Astrocyte (in vitro differentiated cells and primary cell): ENCODE measurements around the gene CNNM2. TPM values are rescaled to one million over a fixed set of nuclear protein-coding genes. Genes with fewer than 3 reads are reported as not detected.

Experiments
- DNase-seq: peaks from one replicate; pipeline ENCODE4 v3.0.0-alpha.2; 2010; ENCODE audit warnings: low read depth
- FAIRE-seq: peaks from 2 replicates; lab custom pipeline; 2011; peaks lifted over from hg19 to GRCh38; lab: Jason Lieb, UNC
- H2AFZ ChIP-seq: 2 replicates; pipeline ENCODE4 v1.6.0; 2012; ENCODE audit warnings: low read depth, low read length, inconsistent platforms
- H3K27ac ChIP-seq: 2 replicates; pipeline ENCODE4 v1.5.1; 2011; ENCODE audit warnings: low read depth, low read length, inconsistent platforms
- H3K27me3 ChIP-seq: 2 replicates; pipeline ENCODE4 v1.6.0; 2011; ENCODE audit warnings: low read length, inconsistent platforms; ENCODE audit not compliant: insufficient read depth
- H3K36me3 ChIP-seq: 2 replicates; pipeline ENCODE4 v1.5.1; 2011; ENCODE audit warnings: low read length, inconsistent platforms; ENCODE audit not compliant: insufficient read depth
- H3K4me1 ChIP-seq: 2 replicates; pipeline ENCODE4 v1.5.1; 2011; ENCODE audit warnings: low read length, inconsistent platforms; ENCODE audit not compliant: insufficient read depth
- H3K4me2 ChIP-seq: 2 replicates; pipeline ENCODE4 v1.6.0; 2012; ENCODE audit warnings: low read length, inconsistent platforms
- H3K4me3 ChIP-seq: 2 replicates; pipeline ENCODE4 v1.5.1; 2011; ENCODE audit warnings: low read depth, mild to moderate bottlenecking, low read length, inconsistent platforms; ENCODE audit not compliant: insufficient read depth
- H3K79me2 ChIP-seq: 2 replicates; pipeline ENCODE4 v1.6.0; 2012; ENCODE audit warnings: mild to moderate bottlenecking, low read length, inconsistent platforms; ENCODE audit not compliant: insufficient read depth
- H3K9ac ChIP-seq: 2 replicates; pipeline ENCODE4 v1.6.0; 2012; ENCODE audit warnings: mild to moderate bottlenecking, low read length, inconsistent platforms
- H3K9me3 ChIP-seq: 2 replicates; pipeline ENCODE4 v1.5.1; 2012; ENCODE audit warnings: low read depth, mild to moderate bottlenecking, low read length, inconsistent platforms; ENCODE audit not compliant: insufficient read depth
- H4K20me1 ChIP-seq: 2 replicates; pipeline ENCODE4 v1.6.0; 2012; ENCODE audit warnings: low read length, inconsistent platforms; ENCODE audit not compliant: insufficient read depth
- H3K27ac Mint-ChIP-seq: one replicate; pipeline ENCODE4 v1.8.0; 2021; ENCODE audit warnings: mild to moderate bottlenecking, mixed read lengths; ENCODE audit not compliant: unreplicated experiment
- H3K27me3 Mint-ChIP-seq: one replicate; pipeline ENCODE4 v1.8.0; 2021; ENCODE audit warnings: low read depth, mixed read lengths; ENCODE audit not compliant: unreplicated experiment
- H3K36me3 Mint-ChIP-seq: one replicate; pipeline ENCODE4 v1.8.0; 2021; ENCODE audit warnings: low read depth, mixed read lengths; ENCODE audit not compliant: unreplicated experiment
- H3K4me1 Mint-ChIP-seq: one replicate; pipeline ENCODE4 v1.8.0; 2021; ENCODE audit warnings: low read depth, mixed read lengths; ENCODE audit not compliant: unreplicated experiment
- H3K4me3 Mint-ChIP-seq: one replicate; pipeline ENCODE4 v1.8.0; 2021; ENCODE audit warnings: mild to moderate bottlenecking, moderate library complexity, mixed read lengths; ENCODE audit not compliant: unreplicated experiment
- H3K9me3 Mint-ChIP-seq: one replicate; pipeline ENCODE4 v1.8.0; 2021; ENCODE audit warnings: mild to moderate bottlenecking, mixed read lengths; ENCODE audit not compliant: unreplicated experiment
- CTCF ChIP-seq: IDR thresholded peaks from 2 replicates; pipeline ENCODE4 v1.5.1; 2011; ENCODE audit warnings: low read depth, mild to moderate bottlenecking, inconsistent platforms, low read length, moderate library complexity; ENCODE audit not compliant: insufficient read depth
- EZH2 ChIP-seq: IDR thresholded peaks from 2 replicates; pipeline ENCODE4 v1.6.1; 2012; ENCODE audit warnings: mild to moderate bottlenecking, low read length, inconsistent platforms; ENCODE audit not compliant: insufficient read depth
- total RNA-seq: library from RNA; stranded (reverse); gene quantifications from 2 replicates; pipeline ENCODE4 v1.2.1, GENCODE V29; 2021

The CNNM2 gene
- total RNA-seq, 1 donor from 2014 or later, result 9.9 TPM

DNA sequence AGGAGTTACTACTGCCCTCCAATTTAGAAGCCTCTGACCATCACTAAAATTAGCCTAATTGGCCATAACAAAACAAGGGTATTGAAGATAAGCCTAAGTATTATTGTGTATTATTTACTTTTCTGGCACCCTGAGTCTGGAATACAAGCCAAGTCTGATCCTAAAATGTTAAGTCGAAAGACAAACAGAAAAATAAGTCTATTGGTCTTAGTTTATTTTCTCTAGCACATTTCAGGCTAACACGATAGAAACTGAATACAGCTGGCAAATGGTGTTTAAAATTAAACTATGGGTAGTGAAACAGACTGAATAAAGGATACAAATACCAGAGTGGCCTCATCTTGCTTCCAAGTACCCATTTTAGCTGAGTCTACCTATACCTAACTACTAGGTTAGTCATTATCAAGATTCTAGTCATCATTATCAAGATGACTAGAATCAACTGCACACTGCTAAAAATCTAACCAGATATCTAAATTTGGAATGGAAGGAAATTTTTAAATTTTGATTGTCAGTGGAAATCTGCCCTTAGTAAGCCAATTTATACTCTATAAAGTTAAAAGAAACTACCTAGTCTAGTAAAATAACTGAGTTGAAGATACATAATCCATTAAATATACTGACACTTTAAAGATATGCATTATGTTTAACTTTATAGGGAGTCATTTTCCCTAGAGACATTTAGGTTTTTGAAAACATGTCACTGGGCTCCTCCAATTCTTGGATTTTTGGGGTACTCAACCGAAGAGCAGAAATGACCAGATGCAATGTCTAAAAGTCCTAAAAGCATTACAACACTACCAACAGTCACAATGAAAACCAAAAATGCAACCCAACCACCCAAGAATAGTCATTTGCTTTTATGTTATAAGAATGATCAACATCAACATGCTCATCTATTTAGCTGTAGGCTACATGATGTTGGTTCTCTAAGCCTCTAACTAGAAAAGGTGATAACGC is 194.1 kb downstream of the CNNM2 start:
- Histone ChIP-seq H3K4me2 (no peak overlapping the region), H3K79me2 (peaks cover 23% of the 10 kb centered on the region), H3K9me3 (no peaks in the 10 kb centered on the region), H4K20me1 (peaks cover 29% of the 10 kb centered on the region), H2AFZ (no peak overlapping the region), H3K36me3 (no peaks in the 10 kb centered on the region), H3K27ac (no peak overlapping the region), H3K27me3 (no peaks in the 10 kb centered on the region), H3K4me3 (no peak overlapping the region), H3K9ac (no peak overlapping the region), H3K4me1 (no peaks in the 10 kb centered on the region)
- no peak overlapping the region for H3K27ac Mint-ChIP-seq
- H3K27me3 Mint-ChIP-seq, result no peaks in the 10 kb centered on the region
- H3K36me3 Mint-ChIP-seq, result peaks cover 3% of the 10 kb centered on the region
- peaks cover 1% of the 10 kb centered on the region for H3K9me3 Mint-ChIP-seq
- peaks cover 9% of the 10 kb centered on the region for H3K4me1 Mint-ChIP-seq
- FAIRE-seq, result no peak
- no peak for DNase-seq
- no peak for TF ChIP-seq EZH2
- no peak for TF ChIP-seq CTCF
- H3K4me3 Mint-ChIP-seq, result no peak overlapping the region

GRCh38 chr10:103114876-103115275 is 196.8 kb downstream of the CNNM2 start:
- no peak overlapping the region for H3K4me2 ChIP-seq
- H3K9ac ChIP-seq, result no peak overlapping the region
- DNase-seq, result no peak
- peaks cover 10% of the 10 kb centered on the region for H3K4me1 Mint-ChIP-seq
- no peaks in the 10 kb centered on the region for H3K9me3 ChIP-seq
- H3K4me1 ChIP-seq, result no peaks in the 10 kb centered on the region
- peaks cover 4% of the 10 kb centered on the region for H3K36me3 Mint-ChIP-seq
- no peak for FAIRE-seq
- no peaks in the 10 kb centered on the region for H3K27me3 Mint-ChIP-seq
- H3K9me3 Mint-ChIP-seq, result no peaks in the 10 kb centered on the region
- H3K4me3 ChIP-seq, result no peak overlapping the region
- no peaks in the 10 kb centered on the region for H3K36me3 ChIP-seq
- H4K20me1 ChIP-seq, result peaks cover 35% of the 10 kb centered on the region
- H2AFZ ChIP-seq, result no peak overlapping the region
- H3K4me3 Mint-ChIP-seq, result no peak overlapping the region
- no peak overlapping the region for H3K27ac ChIP-seq
- peaks cover 30% of the 10 kb centered on the region for H3K79me2 ChIP-seq
- no peaks in the 10 kb centered on the region for H3K27me3 ChIP-seq
- TF ChIP-seq CTCF (no peak), EZH2 (no peak)
- H3K27ac Mint-ChIP-seq, result no peak overlapping the region

- no peak overlapping the region for H3K27ac Mint-ChIP-seq
- no peaks in the 10 kb centered on the region for H3K27me3 ChIP-seq
- no peaks in the 10 kb centered on the region for H3K27me3 Mint-ChIP-seq
- no peaks in the 10 kb centered on the region for H3K36me3 ChIP-seq
- H3K4me3 ChIP-seq, result no peak overlapping the region
- DNase-seq (no peak), FAIRE-seq (no peak)
- H3K4me3 Mint-ChIP-seq, result no peak overlapping the region
- H4K20me1 ChIP-seq, result peaks cover 28% of the 10 kb centered on the region
- no peak overlapping the region for H3K27ac ChIP-seq
- H3K79me2 ChIP-seq, result peaks cover 28% of the 10 kb centered on the region
- no peaks in the 10 kb centered on the region for H3K9me3 Mint-ChIP-seq
- peaks cover 4% of the 10 kb centered on the region for H3K36me3 Mint-ChIP-seq
- no peak overlapping the region for H3K9ac ChIP-seq
- peaks cover 2% of the 10 kb centered on the region for H3K4me1 Mint-ChIP-seq
- no peak overlapping the region for H2AFZ ChIP-seq
- no peaks in the 10 kb centered on the region for H3K9me3 ChIP-seq
- TF ChIP-seq EZH2 (no peak), CTCF (no peak)
- H3K4me1 ChIP-seq, result no peaks in the 10 kb centered on the region
- no peak overlapping the region for H3K4me2 ChIP-seq
These were observed 199.2 kb downstream of the CNNM2 start for GRCh38 chr10:103117247-103117646.
